ENCODE results near the gene TTYH3.

- TF ChIP-seq, protein P1, sequence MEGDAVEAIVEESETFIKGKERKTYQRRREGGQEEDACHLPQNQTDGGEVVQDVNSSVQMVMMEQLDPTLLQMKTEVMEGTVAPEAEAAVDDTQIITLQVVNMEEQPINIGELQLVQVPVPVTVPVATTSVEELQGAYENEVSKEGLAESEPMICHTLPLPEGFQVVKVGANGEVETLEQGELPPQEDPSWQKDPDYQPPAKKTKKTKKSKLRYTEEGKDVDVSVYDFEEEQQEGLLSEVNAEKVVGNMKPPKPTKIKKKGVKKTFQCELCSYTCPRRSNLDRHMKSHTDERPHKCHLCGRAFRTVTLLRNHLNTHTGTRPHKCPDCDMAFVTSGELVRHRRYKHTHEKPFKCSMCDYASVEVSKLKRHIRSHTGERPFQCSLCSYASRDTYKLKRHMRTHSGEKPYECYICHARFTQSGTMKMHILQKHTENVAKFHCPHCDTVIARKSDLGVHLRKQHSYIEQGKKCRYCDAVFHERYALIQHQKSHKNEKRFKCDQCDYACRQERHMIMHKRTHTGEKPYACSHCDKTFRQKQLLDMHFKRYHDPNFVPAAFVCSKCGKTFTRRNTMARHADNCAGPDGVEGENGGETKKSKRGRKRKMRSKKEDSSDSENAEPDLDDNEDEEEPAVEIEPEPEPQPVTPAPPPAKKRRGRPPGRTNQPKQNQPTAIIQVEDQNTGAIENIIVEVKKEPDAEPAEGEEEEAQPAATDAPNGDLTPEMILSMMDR (CRISPR knock-in tag; IDR thresholded peaks at IDR 0.05): no peak
- TF ChIP-seq MZF1 (CRISPR knock-in tag; IDR thresholded peaks at IDR 0.05; ENCODE audit: borderline replicate concordance) (no peak), POLR2AphosphoS5 (IDR thresholded peaks at IDR 0.05; ENCODE audit: low read depth, low read length) (no peak), ZNF10 (CRISPR knock-in tag; IDR thresholded peaks at IDR 0.05; ENCODE audit: borderline replicate concordance, low read depth) (no peak)
- TF ChIP-seq, protein P2, sequence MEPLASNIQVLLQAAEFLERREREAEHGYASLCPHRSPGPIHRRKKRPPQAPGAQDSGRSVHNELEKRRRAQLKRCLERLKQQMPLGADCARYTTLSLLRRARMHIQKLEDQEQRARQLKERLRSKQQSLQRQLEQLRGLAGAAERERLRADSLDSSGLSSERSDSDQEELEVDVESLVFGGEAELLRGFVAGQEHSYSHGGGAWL (CRISPR knock-in tag; IDR thresholded peaks at IDR 0.05): no peak
Observed at GRCh38 chr7:2646336-2646679, 14.5 kb downstream of the TTYH3 start.

All from HepG2 (cell line).